HCT116 (cell line): ENCODE measurements around the gene ZNF683.

Experiments
- CBX3 ChIP-seq: IDR thresholded peaks from 2 replicates; pipeline ENCODE4 v1.6.1; 2012; ENCODE audit warnings: low read depth
- CEBPB ChIP-seq: IDR thresholded peaks from 2 replicates; pipeline ENCODE4 v1.6.1; 2012; ENCODE audit warnings: low read depth
- EZH2 ChIP-seq: fragments of 200-600 bp; sonication (generic); IDR thresholded peaks from 2 replicates; pipeline ENCODE4 v1.6.1; 2017; ENCODE audit warnings: antibody characterized with exemption, mixed run types
- EZH2phosphoT487 ChIP-seq: fragments of 200-600 bp; IDR thresholded peaks from 2 replicates; pipeline ENCODE4 v1.6.1; 2018; ENCODE audit warnings: antibody characterized with exemption, borderline replicate concordance
- FOSL1 ChIP-seq: IDR thresholded peaks from 2 replicates; pipeline ENCODE4 v1.6.1; 2012; ENCODE audit warnings: low read depth
- POLR2A ChIP-seq: IDR thresholded peaks from 2 replicates; pipeline ENCODE4 v1.7.0; 2011; ENCODE audit warnings: borderline replicate concordance; ENCODE audit not compliant: insufficient read depth, insufficient read length; ENCODE audit errors: extremely low read depth
- POLR2AphosphoS5 ChIP-seq: IDR thresholded peaks from 2 replicates; pipeline ENCODE4 v1.6.1; 2011; ENCODE audit warnings: mild to moderate bottlenecking, low read depth, low read length, moderate library complexity
- RAD21 ChIP-seq: IDR thresholded peaks from 2 replicates; pipeline ENCODE4 v1.6.1; 2012; ENCODE audit warnings: low read depth, mild to moderate bottlenecking
- SP1 ChIP-seq: IDR thresholded peaks from 2 replicates; pipeline ENCODE4 v1.6.1; 2012; ENCODE audit warnings: low read depth
- YY1 ChIP-seq: IDR thresholded peaks from 2 replicates; pipeline ENCODE4 v1.6.1; 2011; ENCODE audit warnings: low read length, low read depth, moderate library complexity, mild to moderate bottlenecking; ENCODE audit not compliant: insufficient replicate concordance; ENCODE audit errors: extremely low read depth
- ZNF274 ChIP-seq: fragments of 200-500 bp; sonication (Bioruptor generic); IDR thresholded peaks from 2 replicates; pipeline ENCODE4 v1.6.1; 2014; ENCODE audit warnings: mild to moderate bottlenecking, low read depth, low read length, inconsistent platforms
- TF ChIP-seq, protein P1 (sequence below), 3 experiments: fragments of 200-600 bp in 1 of 3; sonication (generic) in 1 of 3; IDR thresholded peaks in 2 of 3; conservative IDR thresholded peaks in 1 of 3; 2 replicates each; pipeline ENCODE4 v1.5.1; 2012 to 2017; ENCODE audit warnings: low read depth in 2 of 3, low read length in 2 of 3, antibody characterized with exemption in 1 of 3, borderline replicate concordance in 1 of 3, control low read depth in 1 of 3, mild to moderate bottlenecking in 1 of 3, mixed read lengths in 1 of 3, mixed run types in 1 of 3, moderate library complexity in 1 of 3; ENCODE audit not compliant: insufficient read depth in 1 of 3
- TF ChIP-seq, protein P2 (sequence below): IDR thresholded peaks from 2 replicates; pipeline ENCODE4 v1.6.1; 2012
- TF ChIP-seq, protein P3 (sequence below): IDR thresholded peaks from 2 replicates; pipeline ENCODE4 v1.6.1; 2012; ENCODE audit warnings: low read depth

DNA sequence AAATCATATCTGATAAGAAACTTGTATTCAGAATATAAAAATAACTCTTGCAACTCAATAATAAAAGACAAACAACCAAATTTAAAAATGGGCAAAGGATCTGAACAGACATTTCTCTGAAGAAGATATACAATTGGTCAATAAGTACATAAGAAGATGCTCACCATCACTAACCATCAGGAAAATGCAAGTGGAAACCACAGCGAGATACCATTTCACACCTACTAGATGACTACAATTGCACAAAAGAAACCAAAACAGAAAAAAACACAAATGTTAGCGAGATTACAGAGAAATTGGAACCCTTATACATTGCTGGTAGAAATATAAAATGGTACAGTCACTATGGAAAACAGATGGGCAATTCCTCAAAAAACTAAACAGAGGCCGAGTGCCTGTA lies 11.5 kb upstream of the ZNF683 start:
- TF ChIP-seq, protein P1, sequence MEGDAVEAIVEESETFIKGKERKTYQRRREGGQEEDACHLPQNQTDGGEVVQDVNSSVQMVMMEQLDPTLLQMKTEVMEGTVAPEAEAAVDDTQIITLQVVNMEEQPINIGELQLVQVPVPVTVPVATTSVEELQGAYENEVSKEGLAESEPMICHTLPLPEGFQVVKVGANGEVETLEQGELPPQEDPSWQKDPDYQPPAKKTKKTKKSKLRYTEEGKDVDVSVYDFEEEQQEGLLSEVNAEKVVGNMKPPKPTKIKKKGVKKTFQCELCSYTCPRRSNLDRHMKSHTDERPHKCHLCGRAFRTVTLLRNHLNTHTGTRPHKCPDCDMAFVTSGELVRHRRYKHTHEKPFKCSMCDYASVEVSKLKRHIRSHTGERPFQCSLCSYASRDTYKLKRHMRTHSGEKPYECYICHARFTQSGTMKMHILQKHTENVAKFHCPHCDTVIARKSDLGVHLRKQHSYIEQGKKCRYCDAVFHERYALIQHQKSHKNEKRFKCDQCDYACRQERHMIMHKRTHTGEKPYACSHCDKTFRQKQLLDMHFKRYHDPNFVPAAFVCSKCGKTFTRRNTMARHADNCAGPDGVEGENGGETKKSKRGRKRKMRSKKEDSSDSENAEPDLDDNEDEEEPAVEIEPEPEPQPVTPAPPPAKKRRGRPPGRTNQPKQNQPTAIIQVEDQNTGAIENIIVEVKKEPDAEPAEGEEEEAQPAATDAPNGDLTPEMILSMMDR (IDR thresholded peaks at IDR 0.05 in 2 of 3, conservative IDR thresholded peaks at IDR 0.05 in 1 of 3; ENCODE audit: borderline replicate concordance in 1 of 3, insufficient read depth in 1 of 3, low read depth in 2 of 3, low read length in 2 of 3) = no peak
- TF ChIP-seq RAD21 (no peak), POLR2AphosphoS5 (no peak), YY1 (no peak), POLR2A (no peak), EZH2 (no peak), ZNF274 (no peak), CBX3 (no peak), SP1 (no peak), CEBPB (no peak), EZH2phosphoT487 (no peak), FOSL1 (no peak)
- TF ChIP-seq, protein P2, sequence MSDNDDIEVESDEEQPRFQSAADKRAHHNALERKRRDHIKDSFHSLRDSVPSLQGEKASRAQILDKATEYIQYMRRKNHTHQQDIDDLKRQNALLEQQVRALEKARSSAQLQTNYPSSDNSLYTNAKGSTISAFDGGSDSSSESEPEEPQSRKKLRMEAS = no peak
- TF ChIP-seq, protein P3, sequence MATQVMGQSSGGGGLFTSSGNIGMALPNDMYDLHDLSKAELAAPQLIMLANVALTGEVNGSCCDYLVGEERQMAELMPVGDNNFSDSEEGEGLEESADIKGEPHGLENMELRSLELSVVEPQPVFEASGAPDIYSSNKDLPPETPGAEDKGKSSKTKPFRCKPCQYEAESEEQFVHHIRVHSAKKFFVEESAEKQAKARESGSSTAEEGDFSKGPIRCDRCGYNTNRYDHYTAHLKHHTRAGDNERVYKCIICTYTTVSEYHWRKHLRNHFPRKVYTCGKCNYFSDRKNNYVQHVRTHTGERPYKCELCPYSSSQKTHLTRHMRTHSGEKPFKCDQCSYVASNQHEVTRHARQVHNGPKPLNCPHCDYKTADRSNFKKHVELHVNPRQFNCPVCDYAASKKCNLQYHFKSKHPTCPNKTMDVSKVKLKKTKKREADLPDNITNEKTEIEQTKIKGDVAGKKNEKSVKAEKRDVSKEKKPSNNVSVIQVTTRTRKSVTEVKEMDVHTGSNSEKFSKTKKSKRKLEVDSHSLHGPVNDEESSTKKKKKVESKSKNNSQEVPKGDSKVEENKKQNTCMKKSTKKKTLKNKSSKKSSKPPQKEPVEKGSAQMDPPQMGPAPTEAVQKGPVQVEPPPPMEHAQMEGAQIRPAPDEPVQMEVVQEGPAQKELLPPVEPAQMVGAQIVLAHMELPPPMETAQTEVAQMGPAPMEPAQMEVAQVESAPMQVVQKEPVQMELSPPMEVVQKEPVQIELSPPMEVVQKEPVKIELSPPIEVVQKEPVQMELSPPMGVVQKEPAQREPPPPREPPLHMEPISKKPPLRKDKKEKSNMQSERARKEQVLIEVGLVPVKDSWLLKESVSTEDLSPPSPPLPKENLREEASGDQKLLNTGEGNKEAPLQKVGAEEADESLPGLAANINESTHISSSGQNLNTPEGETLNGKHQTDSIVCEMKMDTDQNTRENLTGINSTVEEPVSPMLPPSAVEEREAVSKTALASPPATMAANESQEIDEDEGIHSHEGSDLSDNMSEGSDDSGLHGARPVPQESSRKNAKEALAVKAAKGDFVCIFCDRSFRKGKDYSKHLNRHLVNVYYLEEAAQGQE = no peak
